Transverse colon (tissue), 4 donors: ENCODE results near the gene SLC38A1.

Experiments used
- EP300 ChIP-seq: sonication (generic); formaldehyde crosslinking; IDR thresholded peaks from one replicate; pipeline ENCODE4 v1.6.1; 2017; ENCODE audit warnings: antibody characterized with exemption, low read depth
- POLR2A ChIP-seq: fragments of 450-650 bp; IDR thresholded peaks from one replicate; pipeline ENCODE4 v1.6.1; 2016; ENCODE audit warnings: antibody characterized with exemption, mild to moderate bottlenecking, moderate library complexity
- POLR2AphosphoS5 ChIP-seq, 3 donors: sonication (generic); formaldehyde crosslinking; IDR thresholded peaks; one replicate each; pipeline ENCODE4 v1.6.1; 2016; ENCODE audit warnings: antibody characterized with exemption in 3 of 3
- TF ChIP-seq, protein P1 (sequence below), 5 experiments: fragments of 200-600 bp in 3 of 5; fragments of 450-650 bp in 2 of 5; sonication (generic) in 3 of 5; IDR thresholded peaks; 1 replicate in 2 of 5; 2 replicates in 3 of 5; pipeline ENCODE4 v1.5.1; 2016 to 2017; ENCODE audit warnings: antibody characterized with exemption in 5 of 5, inconsistent platforms in 3 of 5, mild to moderate bottlenecking in 2 of 5, moderate library complexity in 1 of 5

GRCh38 chr12:46153268-46153872 is 115.5 kb downstream of the SLC38A1 start:
- TF ChIP-seq, protein P1, sequence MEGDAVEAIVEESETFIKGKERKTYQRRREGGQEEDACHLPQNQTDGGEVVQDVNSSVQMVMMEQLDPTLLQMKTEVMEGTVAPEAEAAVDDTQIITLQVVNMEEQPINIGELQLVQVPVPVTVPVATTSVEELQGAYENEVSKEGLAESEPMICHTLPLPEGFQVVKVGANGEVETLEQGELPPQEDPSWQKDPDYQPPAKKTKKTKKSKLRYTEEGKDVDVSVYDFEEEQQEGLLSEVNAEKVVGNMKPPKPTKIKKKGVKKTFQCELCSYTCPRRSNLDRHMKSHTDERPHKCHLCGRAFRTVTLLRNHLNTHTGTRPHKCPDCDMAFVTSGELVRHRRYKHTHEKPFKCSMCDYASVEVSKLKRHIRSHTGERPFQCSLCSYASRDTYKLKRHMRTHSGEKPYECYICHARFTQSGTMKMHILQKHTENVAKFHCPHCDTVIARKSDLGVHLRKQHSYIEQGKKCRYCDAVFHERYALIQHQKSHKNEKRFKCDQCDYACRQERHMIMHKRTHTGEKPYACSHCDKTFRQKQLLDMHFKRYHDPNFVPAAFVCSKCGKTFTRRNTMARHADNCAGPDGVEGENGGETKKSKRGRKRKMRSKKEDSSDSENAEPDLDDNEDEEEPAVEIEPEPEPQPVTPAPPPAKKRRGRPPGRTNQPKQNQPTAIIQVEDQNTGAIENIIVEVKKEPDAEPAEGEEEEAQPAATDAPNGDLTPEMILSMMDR (IDR thresholded peaks at IDR 0.05): peak; percentile 49 to 66 (median 60)
- no peak for TF ChIP-seq POLR2AphosphoS5 (IDR thresholded peaks at IDR 0.05)
- no peak for TF ChIP-seq EP300
- TF ChIP-seq POLR2A: no peak
